SK-N-MC (cell line): ENCODE measurements around the gene UTP25.

Experiments
- EZH2 ChIP-seq: fragments of 200-600 bp; sonication (generic); IDR thresholded peaks from one replicate; pipeline ENCODE4 v1.6.1; 2017; ENCODE audit warnings: antibody characterized with exemption
- POLR2AphosphoS5 ChIP-seq: IDR thresholded peaks from 2 replicates; pipeline ENCODE4 v1.6.1; 2012; ENCODE audit warnings: mild to moderate bottlenecking, low read depth, low read length, borderline replicate concordance

DNA sequence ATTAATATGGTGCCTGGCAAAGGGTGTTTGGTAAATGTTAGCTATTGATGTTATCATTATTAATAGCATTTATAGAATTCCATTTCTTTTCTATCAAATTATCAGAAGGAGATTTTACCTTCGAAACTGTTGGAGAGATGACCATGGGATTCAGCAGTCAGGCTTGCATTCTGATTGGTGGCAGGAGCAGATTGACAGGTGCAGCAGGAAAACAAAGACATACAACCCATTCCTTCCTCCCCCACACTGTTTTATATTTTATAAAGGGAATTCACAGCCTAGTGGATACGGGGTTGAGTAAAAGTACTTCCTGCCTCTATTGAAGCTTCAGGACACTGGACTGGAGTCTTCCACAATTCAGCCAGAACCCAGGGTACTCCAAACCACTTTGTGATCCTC is 55.2 kb downstream of the UTP25 start:
- TF ChIP-seq POLR2AphosphoS5 (no peak), EZH2 (no peak)
